ENCODE measurements around the gene DMD.
"Not testable (repeated sequence)": the region's sequence is repeated elsewhere in the genome, so short reads cannot be mapped to it uniquely, and the experiment has no call there.

DMD gene

DNA sequence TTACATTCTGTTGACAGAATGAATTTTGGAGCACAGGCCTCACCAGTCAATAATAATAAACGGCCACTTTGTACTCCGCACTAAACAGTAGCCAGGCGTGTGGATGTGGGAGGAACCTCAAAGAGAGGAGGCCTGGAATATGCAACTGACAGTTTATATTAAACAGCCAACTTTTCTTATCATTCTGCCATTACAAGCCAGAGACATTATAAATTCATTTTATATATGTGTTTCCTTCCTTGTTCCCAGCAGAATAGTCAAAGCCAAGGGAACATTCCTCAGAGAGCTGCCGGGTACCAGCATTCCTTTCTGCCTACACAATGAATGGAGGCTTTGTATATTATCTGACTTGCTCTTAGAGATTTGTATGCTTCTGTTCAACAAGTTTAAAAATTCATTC, 1703.0 kb downstream of the DMD start:
- no peak overlapping the region for H3K27ac ChIP-seq (ENCODE audit: low read depth, low read length)
- H3K79me2 ChIP-seq (ENCODE audit: control insufficient read depth, insufficient read depth, low read length, unreplicated experiment), result no peaks in the 10 kb centered on the region
- no peaks in the 10 kb centered on the region for H3K36me3 ChIP-seq (ENCODE audit: insufficient read depth, low read length)
- H3K27me3 ChIP-seq (ENCODE audit: insufficient read depth, low read length), result no peaks in the 10 kb centered on the region
- H3K4me3 ChIP-seq (ENCODE audit: low read depth, low read length), result no peak overlapping the region
- peaks cover 16% of the 10 kb centered on the region for H3K4me1 ChIP-seq (ENCODE audit: control insufficient read depth, insufficient read depth, low read length, unreplicated experiment)
- peak overlapping the region; percentile 72 for H2AFZ ChIP-seq (ENCODE audit: low read length, unreplicated experiment)

GRCh38 chrX:31506928-31507327, 1704.4 kb downstream of the DMD start:
- H3K27me3 ChIP-seq (ENCODE audit: insufficient read depth, low read length), result no peaks in the 10 kb centered on the region
- no peaks in the 10 kb centered on the region for H3K36me3 ChIP-seq (ENCODE audit: insufficient read depth, low read length)
- H3K4me3 ChIP-seq (ENCODE audit: low read depth, low read length), result no peak overlapping the region
- no peak overlapping the region for H2AFZ ChIP-seq (ENCODE audit: low read length, unreplicated experiment)
- no peaks in the 10 kb centered on the region for H3K79me2 ChIP-seq (ENCODE audit: control insufficient read depth, insufficient read depth, low read length, unreplicated experiment)
- H3K27ac ChIP-seq (ENCODE audit: low read depth, low read length), result no peak overlapping the region
- H3K4me1 ChIP-seq (ENCODE audit: control insufficient read depth, insufficient read depth, low read length, unreplicated experiment), result peaks cover 16% of the 10 kb centered on the region

DNA sequence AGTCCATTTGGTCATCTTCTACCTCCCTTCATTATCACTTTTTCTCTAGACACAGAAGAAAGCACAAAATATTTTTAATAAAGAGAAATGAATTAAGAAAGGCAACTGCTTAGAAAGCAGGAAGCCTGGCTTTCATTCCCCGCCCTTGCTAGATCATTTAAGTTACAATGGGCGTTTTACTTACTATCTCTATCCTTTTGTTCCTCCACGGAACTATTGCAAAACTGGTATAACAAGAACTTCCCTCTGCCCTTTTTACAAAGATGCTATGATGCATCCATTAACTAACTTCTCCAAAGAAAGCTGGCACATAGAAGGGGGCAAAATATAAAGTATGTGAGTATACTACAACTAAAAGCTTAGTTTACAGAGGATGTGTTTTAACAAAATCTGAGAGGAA, 1705.0 kb downstream of the DMD start:
- Histone ChIP-seq H3K36me3 (ENCODE audit: insufficient read depth, low read length) (no peaks in the 10 kb centered on the region), H3K79me2 (ENCODE audit: control insufficient read depth, insufficient read depth, low read length, unreplicated experiment) (no peaks in the 10 kb centered on the region), H3K4me3 (ENCODE audit: low read depth, low read length) (no peak overlapping the region), H3K27me3 (ENCODE audit: insufficient read depth, low read length) (no peaks in the 10 kb centered on the region), H3K27ac (ENCODE audit: low read depth, low read length) (no peak overlapping the region), H2AFZ (ENCODE audit: low read length, unreplicated experiment) (no peak overlapping the region), H3K4me1 (ENCODE audit: control insufficient read depth, insufficient read depth, low read length, unreplicated experiment) (peaks cover 16% of the 10 kb centered on the region)

- no peak overlapping the region for H3K27ac ChIP-seq (ENCODE audit: low read depth, low read length)
- no peaks in the 10 kb centered on the region for H3K79me2 ChIP-seq (ENCODE audit: control insufficient read depth, insufficient read depth, low read length, unreplicated experiment)
- H3K36me3 ChIP-seq (ENCODE audit: insufficient read depth, low read length), result no peaks in the 10 kb centered on the region
- no peak overlapping the region for H3K4me3 ChIP-seq (ENCODE audit: low read depth, low read length)
- H2AFZ ChIP-seq (ENCODE audit: low read length, unreplicated experiment), result no peak overlapping the region
- peaks cover 44% of the 10 kb centered on the region for H3K4me1 ChIP-seq (ENCODE audit: control insufficient read depth, insufficient read depth, low read length, unreplicated experiment)
- no peaks in the 10 kb centered on the region for H3K27me3 ChIP-seq (ENCODE audit: insufficient read depth, low read length)
These were observed 1710.4 kb downstream of the DMD start for GRCh38 chrX:31500921-31501320.

DNA sequence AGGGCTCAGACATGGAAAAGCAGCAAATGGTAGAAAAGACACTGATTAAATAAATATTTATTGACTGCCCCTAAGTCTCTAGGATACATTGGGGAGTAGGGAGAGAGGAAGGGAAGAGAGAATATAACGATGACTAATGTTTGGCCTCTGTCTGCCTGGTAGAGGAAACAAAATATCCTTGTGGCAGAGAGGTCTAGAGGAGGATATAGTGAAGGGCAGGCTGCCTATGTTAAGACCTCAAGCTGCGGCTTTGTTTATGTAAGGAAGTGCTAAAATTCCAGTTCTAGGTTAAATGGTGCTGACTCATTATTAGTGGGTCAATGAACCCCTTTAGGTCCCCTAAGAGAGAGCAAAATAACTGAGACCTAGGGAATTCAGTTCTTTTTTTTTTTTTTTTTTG, 1712.2 kb downstream of the DMD start:
- Histone ChIP-seq H3K79me2 (ENCODE audit: control insufficient read depth, insufficient read depth, low read length, unreplicated experiment) (no peaks in the 10 kb centered on the region), H3K4me3 (ENCODE audit: low read depth, low read length) (no peak overlapping the region), H3K27ac (ENCODE audit: low read depth, low read length) (peak overlapping the region; percentile 52), H3K27me3 (ENCODE audit: insufficient read depth, low read length) (no peaks in the 10 kb centered on the region), H2AFZ (ENCODE audit: low read length, unreplicated experiment) (no peak overlapping the region), H3K36me3 (ENCODE audit: insufficient read depth, low read length) (no peaks in the 10 kb centered on the region), H3K4me1 (ENCODE audit: control insufficient read depth, insufficient read depth, low read length, unreplicated experiment) (peaks cover 44% of the 10 kb centered on the region)

DNA sequence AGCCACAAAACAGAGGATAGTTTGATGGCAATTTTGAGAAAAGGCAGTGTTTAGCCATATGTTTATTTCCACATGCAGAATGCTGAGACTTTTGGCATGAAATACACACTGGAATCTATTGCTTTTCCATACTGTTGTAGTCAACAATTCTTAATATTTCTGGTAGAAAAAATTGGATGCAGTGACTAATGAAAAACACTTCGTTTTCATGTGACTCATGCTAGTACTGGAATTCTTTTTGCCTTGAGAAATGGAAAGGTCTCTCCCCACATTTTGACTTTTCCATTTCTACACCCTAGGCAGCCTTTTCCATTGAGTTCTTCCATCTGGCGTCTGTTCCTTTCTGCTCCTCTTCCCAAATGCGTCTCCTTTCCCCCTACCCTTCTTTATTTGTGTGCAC, 1714.3 kb downstream of the DMD start:
- peak overlapping the region; percentile 12 for H2AFZ ChIP-seq (ENCODE audit: low read length, unreplicated experiment)
- peaks cover 44% of the 10 kb centered on the region for H3K4me1 ChIP-seq (ENCODE audit: control insufficient read depth, insufficient read depth, low read length, unreplicated experiment)
- H3K79me2 ChIP-seq (ENCODE audit: control insufficient read depth, insufficient read depth, low read length, unreplicated experiment), result no peaks in the 10 kb centered on the region
- H3K27ac ChIP-seq (ENCODE audit: low read depth, low read length), result peak overlapping the region; percentile 47
- peak overlapping the region; percentile 37; the same call in 1 of the 2 replicates for H3K4me3 ChIP-seq (ENCODE audit: low read depth, low read length)
- no peaks in the 10 kb centered on the region for H3K27me3 ChIP-seq (ENCODE audit: insufficient read depth, low read length)
- no peaks in the 10 kb centered on the region for H3K36me3 ChIP-seq (ENCODE audit: insufficient read depth, low read length)

DNA sequence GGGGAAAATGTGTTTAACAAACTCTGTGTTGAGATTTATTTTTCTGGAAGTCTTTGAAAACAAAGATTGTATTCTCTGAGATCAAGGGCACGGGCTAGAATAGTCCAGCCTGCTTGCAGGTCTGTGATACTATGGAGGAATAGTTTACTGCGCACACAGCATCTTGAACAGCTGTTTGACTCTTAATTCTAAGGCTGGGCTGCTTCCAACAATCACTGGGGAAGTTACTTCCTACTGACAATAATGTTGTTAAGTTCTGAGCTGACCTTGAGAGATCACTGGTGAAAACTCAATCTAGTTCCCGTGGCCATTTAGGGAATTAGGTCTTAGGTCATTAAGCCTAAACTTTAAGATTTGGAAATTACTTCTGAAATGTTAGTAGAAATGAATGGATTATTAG, 1723.4 kb downstream of the DMD start:
- Histone ChIP-seq H3K4me3 (ENCODE audit: low read depth, low read length) (no peak overlapping the region), H3K27me3 (ENCODE audit: insufficient read depth, low read length) (no peaks in the 10 kb centered on the region), H3K27ac (ENCODE audit: low read depth, low read length) (no peak overlapping the region), H3K4me1 (ENCODE audit: control insufficient read depth, insufficient read depth, low read length, unreplicated experiment) (peaks cover 12% of the 10 kb centered on the region), H3K79me2 (ENCODE audit: control insufficient read depth, insufficient read depth, low read length, unreplicated experiment) (no peaks in the 10 kb centered on the region), H3K36me3 (ENCODE audit: insufficient read depth, low read length) (no peaks in the 10 kb centered on the region), H2AFZ (ENCODE audit: low read length, unreplicated experiment) (no peak overlapping the region)

- H3K4me3 ChIP-seq (ENCODE audit: low read depth, low read length), result 0 out of 2 replicates have a peak overlapping the region, but pooled peaks have one; percentile 12
- H3K36me3 ChIP-seq (ENCODE audit: insufficient read depth, low read length), result no peaks in the 10 kb centered on the region
- H3K27me3 ChIP-seq (ENCODE audit: insufficient read depth, low read length), result no peaks in the 10 kb centered on the region
- no peaks in the 10 kb centered on the region for H3K79me2 ChIP-seq (ENCODE audit: control insufficient read depth, insufficient read depth, low read length, unreplicated experiment)
- peak overlapping the region; percentile 6 for H2AFZ ChIP-seq (ENCODE audit: low read length, unreplicated experiment)
- H3K27ac ChIP-seq (ENCODE audit: low read depth, low read length), result peak overlapping the region; percentile 61
- peaks cover 12% of the 10 kb centered on the region for H3K4me1 ChIP-seq (ENCODE audit: control insufficient read depth, insufficient read depth, low read length, unreplicated experiment)
These were observed 1728.0 kb downstream of the DMD start for GRCh38 chrX:31483336-31483735.

GRCh38 chrX:31480696-31481095, 1730.7 kb downstream of the DMD start:
- Histone ChIP-seq H3K4me3 (ENCODE audit: low read depth, low read length) (no peak overlapping the region), H2AFZ (ENCODE audit: low read length, unreplicated experiment) (no peak overlapping the region)

DNA sequence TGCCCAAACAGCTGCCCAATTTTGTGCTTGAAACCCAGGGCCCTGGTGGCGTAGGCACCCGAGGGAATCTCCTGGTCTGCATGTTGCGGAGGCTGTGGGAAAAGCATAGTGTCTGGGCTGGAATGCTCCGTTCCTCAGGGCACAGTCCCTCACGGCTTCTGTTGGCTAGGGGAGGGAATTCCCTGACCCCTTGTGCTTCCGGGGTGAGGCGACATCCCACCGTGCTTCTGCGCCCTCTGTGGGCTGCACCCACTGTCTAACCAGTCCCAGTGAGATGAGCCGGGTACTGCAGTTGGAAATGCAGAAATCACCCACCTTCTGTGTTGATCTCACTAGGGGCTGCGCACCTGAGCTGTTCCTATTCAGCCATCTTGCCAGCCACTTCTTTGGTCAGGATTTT, 1740.1 kb downstream of the DMD start:
- H3K79me2 ChIP-seq (ENCODE audit: control insufficient read depth, insufficient read depth, low read length, unreplicated experiment), result no peaks in the 10 kb centered on the region
- H3K27ac ChIP-seq (ENCODE audit: low read depth, low read length), result no peak overlapping the region
- no peak overlapping the region for H2AFZ ChIP-seq (ENCODE audit: low read length, unreplicated experiment)
- H3K36me3 ChIP-seq (ENCODE audit: insufficient read depth, low read length), result no peaks in the 10 kb centered on the region
- no peak overlapping the region for H3K4me3 ChIP-seq (ENCODE audit: low read depth, low read length)
- H3K4me1 ChIP-seq (ENCODE audit: control insufficient read depth, insufficient read depth, low read length, unreplicated experiment), result no peaks in the 10 kb centered on the region
- no peaks in the 10 kb centered on the region for H3K27me3 ChIP-seq (ENCODE audit: insufficient read depth, low read length)

More at GRCh38 chrX:31480696-31481095, 1730.7 kb downstream of the DMD start:
- Histone ChIP-seq H3K79me2 (ENCODE audit: control insufficient read depth, insufficient read depth, low read length, unreplicated experiment) (no peaks in the 10 kb centered on the region), H3K36me3 (ENCODE audit: insufficient read depth, low read length) (no peaks in the 10 kb centered on the region), H3K27me3 (ENCODE audit: insufficient read depth, low read length) (no peaks in the 10 kb centered on the region), H3K4me1 (ENCODE audit: control insufficient read depth, insufficient read depth, low read length, unreplicated experiment) (peaks cover 12% of the 10 kb centered on the region), H3K27ac (ENCODE audit: low read depth, low read length) (no peak overlapping the region)

DNA sequence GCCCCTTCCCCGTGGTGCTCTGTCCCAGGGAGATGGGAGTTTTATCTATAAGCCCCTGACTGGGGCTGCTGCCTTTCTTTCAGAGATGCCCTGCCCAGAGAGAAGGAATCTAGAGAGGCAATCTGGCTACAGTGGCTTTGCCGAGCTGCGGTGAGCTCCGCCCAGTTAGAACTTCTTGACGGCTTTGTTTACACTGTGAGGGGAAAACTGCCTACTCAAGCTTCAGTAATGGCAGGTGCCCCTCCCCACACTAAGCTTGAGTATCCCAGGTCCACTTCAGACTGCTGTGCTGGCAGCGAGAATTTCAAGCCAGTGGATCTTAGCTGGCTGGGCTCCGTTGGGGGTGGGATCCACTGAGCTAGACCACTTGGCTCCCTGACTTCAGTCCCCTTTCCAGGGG, 1740.6 kb downstream of the DMD start:
- H3K4me1 ChIP-seq (ENCODE audit: control insufficient read depth, insufficient read depth, low read length, unreplicated experiment); H2AFZ ChIP-seq (ENCODE audit: low read length, unreplicated experiment); H3K4me3 ChIP-seq (ENCODE audit: low read depth, low read length); H3K27me3 ChIP-seq (ENCODE audit: insufficient read depth, low read length); H3K36me3 ChIP-seq (ENCODE audit: insufficient read depth, low read length); H3K27ac ChIP-seq (ENCODE audit: low read depth, low read length); H3K79me2 ChIP-seq (ENCODE audit: control insufficient read depth, insufficient read depth, low read length, unreplicated experiment): not testable (repeated sequence)
